ENCODE data around the gene STOM.

The STOM gene

GRCh38 chr9:121367306-121368137 lies 2.5 kb downstream of the STOM start:
- DNase-seq: no peak
- no peak overlapping the region for H2AFZ ChIP-seq (ENCODE audit: low read depth, low read length)
- no peak overlapping the region for H3K4me3 ChIP-seq (ENCODE audit: low read depth in 1 of 2, low read length in 2 of 2)
- no peak overlapping the region for H3K27ac ChIP-seq (ENCODE audit: low read length)
- no peak for TF ChIP-seq EZH2 (IDR thresholded peaks at IDR 0.05; ENCODE audit: borderline replicate concordance, low read depth, low read length, severe bottlenecking)
- TF ChIP-seq, protein P1, sequence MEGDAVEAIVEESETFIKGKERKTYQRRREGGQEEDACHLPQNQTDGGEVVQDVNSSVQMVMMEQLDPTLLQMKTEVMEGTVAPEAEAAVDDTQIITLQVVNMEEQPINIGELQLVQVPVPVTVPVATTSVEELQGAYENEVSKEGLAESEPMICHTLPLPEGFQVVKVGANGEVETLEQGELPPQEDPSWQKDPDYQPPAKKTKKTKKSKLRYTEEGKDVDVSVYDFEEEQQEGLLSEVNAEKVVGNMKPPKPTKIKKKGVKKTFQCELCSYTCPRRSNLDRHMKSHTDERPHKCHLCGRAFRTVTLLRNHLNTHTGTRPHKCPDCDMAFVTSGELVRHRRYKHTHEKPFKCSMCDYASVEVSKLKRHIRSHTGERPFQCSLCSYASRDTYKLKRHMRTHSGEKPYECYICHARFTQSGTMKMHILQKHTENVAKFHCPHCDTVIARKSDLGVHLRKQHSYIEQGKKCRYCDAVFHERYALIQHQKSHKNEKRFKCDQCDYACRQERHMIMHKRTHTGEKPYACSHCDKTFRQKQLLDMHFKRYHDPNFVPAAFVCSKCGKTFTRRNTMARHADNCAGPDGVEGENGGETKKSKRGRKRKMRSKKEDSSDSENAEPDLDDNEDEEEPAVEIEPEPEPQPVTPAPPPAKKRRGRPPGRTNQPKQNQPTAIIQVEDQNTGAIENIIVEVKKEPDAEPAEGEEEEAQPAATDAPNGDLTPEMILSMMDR (IDR thresholded peaks at IDR 0.05; ENCODE audit: borderline replicate concordance, extremely low read depth, low read length, poor library complexity, severe bottlenecking): no peak
- no peaks in the 10 kb centered on the region for H3K9me3 ChIP-seq (ENCODE audit: insufficient read depth, low read length, severe bottlenecking)
- H3K9ac ChIP-seq (ENCODE audit: low read depth, low read length): no peak overlapping the region
- no peaks in the 10 kb centered on the region for H4K20me1 ChIP-seq (ENCODE audit: insufficient read depth, low read length)
- H3K79me2 ChIP-seq (ENCODE audit: insufficient read depth, low read length): no peaks in the 10 kb centered on the region
- no peaks in the 10 kb centered on the region for H3K4me1 ChIP-seq (ENCODE audit: insufficient read depth, low read length)
- H3K4me2 ChIP-seq (ENCODE audit: insufficient read depth, low read length): no peak overlapping the region
- H3K27me3 ChIP-seq (ENCODE audit: insufficient read depth, low read length, poor library complexity): peaks cover 9% of the 10 kb centered on the region
- ATAC-seq (ENCODE audit: insufficient read depth, low read depth): no peak
- no peaks in the 10 kb centered on the region for H3K36me3 ChIP-seq (ENCODE audit: insufficient read depth, low read length)

DNA sequence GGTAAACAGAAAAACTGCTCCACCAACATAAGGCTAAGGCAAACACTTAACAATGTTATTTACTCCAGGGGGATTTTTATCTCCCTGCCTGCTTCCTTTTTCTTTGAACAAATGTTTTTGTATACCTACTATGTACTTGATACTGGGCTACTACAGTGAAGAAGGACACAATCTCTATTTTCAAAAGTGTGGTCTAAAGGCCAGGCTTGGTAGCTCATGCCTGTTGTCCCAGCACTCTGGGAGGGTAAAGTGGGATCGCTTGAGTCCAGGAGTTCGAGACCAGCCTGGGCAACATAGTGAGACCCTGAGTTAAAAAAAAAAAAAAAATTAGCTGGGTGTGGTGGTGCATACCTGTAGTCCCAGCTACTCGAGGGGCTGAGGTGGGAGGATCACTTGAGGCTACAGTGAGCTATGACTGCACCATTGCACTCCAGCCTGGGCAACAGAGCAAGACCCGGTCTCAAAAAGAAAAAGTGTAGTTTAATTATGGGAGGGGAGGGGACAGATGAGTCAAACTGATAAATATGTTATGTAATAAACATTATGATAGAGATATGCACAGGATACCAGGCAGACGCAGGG lies 3.3 kb downstream of the STOM start:
- Histone ChIP-seq H3K4me2 (ENCODE audit: insufficient read depth, low read length) (no peak overlapping the region), H3K36me3 (ENCODE audit: insufficient read depth, low read length) (no peaks in the 10 kb centered on the region), H3K79me2 (ENCODE audit: insufficient read depth, low read length) (no peaks in the 10 kb centered on the region), H3K27me3 (ENCODE audit: insufficient read depth, low read length, poor library complexity) (peaks cover 9% of the 10 kb centered on the region), H3K9ac (ENCODE audit: low read depth, low read length) (no peak overlapping the region), H4K20me1 (ENCODE audit: insufficient read depth, low read length) (no peaks in the 10 kb centered on the region), H3K4me1 (ENCODE audit: insufficient read depth, low read length) (no peaks in the 10 kb centered on the region), H3K9me3 (ENCODE audit: insufficient read depth, low read length, severe bottlenecking) (no peaks in the 10 kb centered on the region), H2AFZ (ENCODE audit: low read depth, low read length) (no peak overlapping the region), H3K4me3 (ENCODE audit: low read depth in 1 of 2, low read length in 2 of 2) (no peak overlapping the region), H3K27ac (ENCODE audit: low read length) (no peak overlapping the region)
- ATAC-seq (ENCODE audit: insufficient read depth, low read depth) (no peak), DNase-seq (no peak)
- TF ChIP-seq EZH2 (IDR thresholded peaks at IDR 0.05; ENCODE audit: borderline replicate concordance, low read depth, low read length, severe bottlenecking): no peak
- TF ChIP-seq, protein P1 (IDR thresholded peaks at IDR 0.05; ENCODE audit: borderline replicate concordance, extremely low read depth, low read length, poor library complexity, severe bottlenecking): no peak

DNA sequence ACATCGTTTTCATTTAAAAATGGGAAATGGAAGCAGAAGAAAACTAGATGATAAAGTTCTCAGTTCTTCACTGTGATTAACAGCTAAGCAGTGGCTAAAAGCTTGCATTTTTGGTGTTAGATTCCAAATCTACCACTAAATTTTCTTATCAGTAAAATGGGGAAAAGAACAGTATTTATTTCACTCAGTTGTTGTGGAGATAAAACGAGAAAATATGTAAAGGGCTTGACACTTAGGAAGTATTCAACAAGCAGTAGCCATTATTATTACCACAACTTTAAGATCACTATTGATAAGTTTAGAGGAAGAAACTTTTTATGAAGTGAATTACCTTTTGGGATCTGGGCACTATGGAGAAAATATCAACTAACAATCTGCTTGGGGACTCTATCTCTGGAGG lies 4.5 kb downstream of the STOM start:
- Histone ChIP-seq H3K36me3 (ENCODE audit: insufficient read depth, low read length) (no peaks in the 10 kb centered on the region), H3K9me3 (ENCODE audit: insufficient read depth, low read length, severe bottlenecking) (no peaks in the 10 kb centered on the region), H4K20me1 (ENCODE audit: insufficient read depth, low read length) (no peaks in the 10 kb centered on the region), H3K27ac (ENCODE audit: low read length) (no peak overlapping the region), H3K4me2 (ENCODE audit: insufficient read depth, low read length) (no peak overlapping the region), H3K4me3 (ENCODE audit: low read depth in 1 of 2, low read length in 2 of 2) (no peak overlapping the region), H3K4me1 (ENCODE audit: insufficient read depth, low read length) (no peaks in the 10 kb centered on the region), H3K9ac (ENCODE audit: low read depth, low read length) (no peak overlapping the region), H3K79me2 (ENCODE audit: insufficient read depth, low read length) (no peaks in the 10 kb centered on the region), H3K27me3 (ENCODE audit: insufficient read depth, low read length, poor library complexity) (peaks cover 9% of the 10 kb centered on the region), H2AFZ (ENCODE audit: low read depth, low read length) (no peak overlapping the region)
- ATAC-seq (ENCODE audit: insufficient read depth, low read depth) (no peak), DNase-seq (no peak)
- TF ChIP-seq, protein P1 (IDR thresholded peaks at IDR 0.05; ENCODE audit: borderline replicate concordance, extremely low read depth, low read length, poor library complexity, severe bottlenecking): no peak
- no peak for TF ChIP-seq EZH2 (IDR thresholded peaks at IDR 0.05; ENCODE audit: borderline replicate concordance, low read depth, low read length, severe bottlenecking)
